ENCODE results near the gene GUCY2C.
A peak's percentile ranks its signal among the peaks of the same experiment; 100 is the strongest.
"Not testable (repeated sequence)": the region's sequence is repeated elsewhere in the genome, so short reads cannot be mapped to it uniquely, and the experiment has no call there.

Gene GUCY2C

DNA sequence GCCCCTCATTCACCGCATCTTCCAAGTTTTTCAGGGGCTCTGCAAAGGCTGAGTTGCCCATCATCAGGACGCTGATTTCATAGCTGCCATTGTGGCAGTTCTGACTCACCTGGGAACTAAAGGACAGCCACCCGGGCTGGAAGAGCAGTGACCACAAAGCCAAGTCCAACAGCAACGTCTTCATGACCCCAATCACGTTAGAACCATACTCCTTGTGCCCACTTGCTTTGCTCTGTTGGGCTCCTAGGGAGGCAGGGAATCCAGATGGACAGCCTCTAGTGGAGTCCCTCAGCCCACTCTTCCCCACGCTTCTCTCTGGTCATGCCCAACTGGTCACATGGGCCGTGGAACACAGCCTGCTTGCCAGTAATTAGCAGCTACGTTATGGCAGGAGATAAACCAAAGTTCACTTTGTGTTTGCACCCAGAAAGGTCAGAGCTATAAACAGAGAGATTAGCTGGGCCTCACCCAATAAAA, at the start of gene GUCY2C:
GUCY2C (minus strand) TSS at position 335 of the 477 bp plus-strand sequence; CDS start at position 184, 151 bp downstream.
- Mint-ChIP-seq H3K9me3 (no peaks in the 10 kb centered on the region), H3K27me3 (peaks cover 21% of the 10 kb centered on the region), H3K27ac (no peak within 1 kb of the TSS), H3K4me1 (ENCODE audit: low read depth) (no peaks in the 10 kb centered on the region), H3K36me3 (ENCODE audit: low read depth) (no peaks in the 10 kb centered on the region), H3K4me3 (no peak within 1 kb of the TSS)
- no peak for DNase-seq

DNA sequence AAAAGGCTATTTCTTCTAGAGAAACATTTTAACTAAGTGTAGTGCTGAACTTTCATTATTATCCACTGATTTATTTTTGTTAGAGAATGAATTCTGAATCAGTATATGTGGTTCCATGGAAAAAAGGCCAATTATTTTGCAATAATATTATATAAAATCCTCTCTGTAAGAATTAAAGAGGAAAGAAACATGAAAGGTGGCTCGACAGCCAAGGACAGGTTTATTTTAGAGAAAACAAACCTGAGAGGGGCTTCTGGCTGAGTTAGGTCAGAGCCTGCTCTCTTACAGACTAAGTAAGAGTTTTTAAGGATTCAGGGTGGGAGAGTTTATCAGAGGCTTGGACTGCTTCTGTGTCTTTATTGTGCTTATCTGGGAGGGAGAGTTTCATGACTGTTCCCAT, 46.7 kb upstream of the GUCY2C start:
- H3K36me3 Mint-ChIP-seq (ENCODE audit: low read depth): peaks cover 37% of the 10 kb centered on the region
- peaks cover 9% of the 10 kb centered on the region for H3K9me3 Mint-ChIP-seq
- H3K27ac Mint-ChIP-seq: no peak overlapping the region
- H3K4me1 Mint-ChIP-seq (ENCODE audit: low read depth): no peaks in the 10 kb centered on the region
- DNase-seq: no peak
- no peak overlapping the region for H3K4me3 Mint-ChIP-seq
- H3K27me3 Mint-ChIP-seq: no peaks in the 10 kb centered on the region

DNA sequence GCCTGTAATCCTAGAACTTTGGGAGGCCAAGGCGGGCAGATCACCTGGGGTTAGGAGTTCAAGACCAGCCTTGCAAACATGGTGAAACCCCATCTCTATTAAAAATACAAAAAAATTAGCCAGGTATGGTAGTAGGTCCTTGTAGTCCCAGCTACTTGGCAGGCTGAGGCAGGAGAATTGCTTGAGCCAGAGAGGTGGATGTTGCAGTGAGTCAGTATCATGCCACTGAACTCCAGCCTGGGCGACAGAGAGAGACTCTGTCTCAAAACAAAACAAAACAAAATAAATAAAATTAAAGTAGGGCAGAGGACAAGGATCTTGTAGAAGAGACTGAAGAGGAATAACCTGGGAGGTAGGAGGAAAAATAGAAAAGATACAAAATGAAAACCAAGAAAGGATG, 45.5 kb upstream of the GUCY2C start:
- peaks cover 32% of the 10 kb centered on the region for H3K36me3 Mint-ChIP-seq (ENCODE audit: low read depth)
- no peak overlapping the region for H3K4me3 Mint-ChIP-seq
- no peaks in the 10 kb centered on the region for H3K27me3 Mint-ChIP-seq
- H3K9me3 Mint-ChIP-seq: peaks cover 7% of the 10 kb centered on the region
- H3K4me1 Mint-ChIP-seq (ENCODE audit: low read depth): no peaks in the 10 kb centered on the region
- DNase-seq: no peak
- H3K27ac Mint-ChIP-seq: no peak overlapping the region

- no peaks in the 10 kb centered on the region for H3K4me1 Mint-ChIP-seq (ENCODE audit: low read depth)
- H3K4me3 Mint-ChIP-seq: no peak overlapping the region
- no peak for DNase-seq
- H3K36me3 Mint-ChIP-seq (ENCODE audit: low read depth): peaks cover 25% of the 10 kb centered on the region
- H3K9me3 Mint-ChIP-seq: peaks cover 5% of the 10 kb centered on the region
- H3K27ac Mint-ChIP-seq: no peak overlapping the region
- H3K27me3 Mint-ChIP-seq: no peaks in the 10 kb centered on the region
These were observed 44.8 kb upstream of the GUCY2C start for GRCh38 chr12:14741153-14741552.

DNA sequence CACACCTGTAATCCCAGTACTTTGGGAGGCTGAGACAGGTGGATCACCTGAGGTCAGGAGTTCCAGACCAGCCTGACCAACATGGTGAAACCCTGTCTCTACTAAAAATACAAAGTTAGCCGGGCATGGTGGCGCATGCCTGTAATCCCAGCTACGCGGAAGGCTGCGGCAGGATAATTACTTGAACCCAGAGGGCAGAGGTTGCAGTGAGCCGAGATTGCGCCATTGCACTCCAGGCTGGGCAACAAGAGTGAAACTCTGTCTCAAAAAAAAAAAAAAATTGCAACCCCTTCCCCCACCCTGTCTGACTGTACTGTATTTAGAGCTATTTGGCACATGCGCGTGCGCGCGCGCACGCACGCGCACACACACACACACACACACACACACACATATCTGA, 40.0 kb upstream of the GUCY2C start:
- not testable (repeated sequence) for H3K4me3 Mint-ChIP-seq; DNase-seq; H3K36me3 Mint-ChIP-seq (ENCODE audit: low read depth); H3K9me3 Mint-ChIP-seq; H3K27ac Mint-ChIP-seq; H3K27me3 Mint-ChIP-seq; H3K4me1 Mint-ChIP-seq (ENCODE audit: low read depth)

DNA sequence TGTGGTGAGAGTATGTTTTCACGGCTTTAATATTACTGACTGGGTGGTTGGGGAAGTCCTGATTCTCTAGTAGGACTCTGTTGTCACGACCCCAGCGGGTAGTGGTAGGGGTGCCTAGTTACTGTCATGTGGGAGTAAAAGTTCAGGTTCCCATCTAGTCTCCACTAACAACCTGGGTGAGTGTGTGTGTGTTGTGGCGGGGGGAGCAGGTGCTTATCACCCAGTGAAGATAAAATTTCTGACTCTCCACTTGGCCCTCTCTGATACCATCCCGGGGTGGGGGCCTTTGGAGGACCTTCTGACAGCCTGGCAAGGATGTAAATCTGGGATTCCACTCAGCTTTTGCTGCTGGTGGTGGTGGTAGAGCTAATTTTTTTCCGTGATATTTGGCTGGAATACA, 35.4 kb upstream of the GUCY2C start:
- Mint-ChIP-seq H3K4me3 (no peak overlapping the region), H3K4me1 (ENCODE audit: low read depth) (no peaks in the 10 kb centered on the region), H3K27ac (no peak overlapping the region), H3K27me3 (peaks cover 8% of the 10 kb centered on the region), H3K36me3 (ENCODE audit: low read depth) (peaks cover 2% of the 10 kb centered on the region), H3K9me3 (peaks cover 10% of the 10 kb centered on the region)
- DNase-seq: no peak

GRCh38 chr12:14729586-14729985, 33.2 kb upstream of the GUCY2C start:
- no peak for DNase-seq
- peaks cover 2% of the 10 kb centered on the region for H3K36me3 Mint-ChIP-seq (ENCODE audit: low read depth)
- peaks cover 8% of the 10 kb centered on the region for H3K27me3 Mint-ChIP-seq
- H3K4me3 Mint-ChIP-seq: no peak overlapping the region
- H3K4me1 Mint-ChIP-seq (ENCODE audit: low read depth): no peaks in the 10 kb centered on the region
- H3K9me3 Mint-ChIP-seq: peaks cover 14% of the 10 kb centered on the region
- H3K27ac Mint-ChIP-seq: no peak overlapping the region

GRCh38 chr12:14723763-14724162, 27.4 kb upstream of the GUCY2C start:
- H3K4me3 Mint-ChIP-seq: no peak overlapping the region

DNA sequence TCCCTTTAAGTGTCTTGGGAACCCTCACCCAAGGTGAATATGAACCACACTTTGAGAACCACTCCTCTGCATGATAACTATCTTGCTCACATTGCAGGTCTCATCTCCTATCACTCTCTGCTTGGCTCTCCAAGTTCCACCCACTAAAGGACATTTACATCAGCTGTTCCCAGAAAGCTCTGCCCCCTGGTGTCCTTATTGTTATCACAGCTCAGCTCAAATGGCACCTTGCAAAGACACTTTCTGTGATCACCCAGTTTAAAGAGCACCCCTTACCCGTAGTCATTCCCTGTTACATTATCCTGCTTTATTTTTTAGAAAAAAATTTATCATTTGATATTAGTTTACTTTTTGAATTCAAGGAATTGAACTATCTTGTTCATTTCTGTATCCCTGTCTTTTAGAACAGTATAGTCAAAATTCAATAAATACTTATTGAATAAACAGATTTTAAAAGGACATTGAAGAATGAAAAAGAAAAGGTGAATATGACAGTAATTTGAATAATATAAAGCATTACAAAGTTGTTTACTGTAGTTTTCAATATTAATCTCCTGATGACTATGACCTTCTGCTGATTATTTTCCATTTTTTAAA, 20.5 kb upstream of the GUCY2C start:
- no peaks in the 10 kb centered on the region for H3K9me3 Mint-ChIP-seq
- DNase-seq: peak; percentile 36
- H3K36me3 Mint-ChIP-seq (ENCODE audit: low read depth): no peaks in the 10 kb centered on the region
- no peak overlapping the region for H3K27ac Mint-ChIP-seq
- peaks cover 3% of the 10 kb centered on the region for H3K4me1 Mint-ChIP-seq (ENCODE audit: low read depth)
- H3K27me3 Mint-ChIP-seq: peaks cover 3% of the 10 kb centered on the region
- no peak overlapping the region for H3K4me3 Mint-ChIP-seq

More at GRCh38 chr12:14723763-14724162, 27.4 kb upstream of the GUCY2C start:
- H3K27me3 Mint-ChIP-seq: no peaks in the 10 kb centered on the region
- H3K36me3 Mint-ChIP-seq (ENCODE audit: low read depth): no peaks in the 10 kb centered on the region
- H3K4me1 Mint-ChIP-seq (ENCODE audit: low read depth): no peaks in the 10 kb centered on the region
- peak; percentile 53 for DNase-seq
- peaks cover 4% of the 10 kb centered on the region for H3K9me3 Mint-ChIP-seq
- H3K27ac Mint-ChIP-seq: no peak overlapping the region

DNA sequence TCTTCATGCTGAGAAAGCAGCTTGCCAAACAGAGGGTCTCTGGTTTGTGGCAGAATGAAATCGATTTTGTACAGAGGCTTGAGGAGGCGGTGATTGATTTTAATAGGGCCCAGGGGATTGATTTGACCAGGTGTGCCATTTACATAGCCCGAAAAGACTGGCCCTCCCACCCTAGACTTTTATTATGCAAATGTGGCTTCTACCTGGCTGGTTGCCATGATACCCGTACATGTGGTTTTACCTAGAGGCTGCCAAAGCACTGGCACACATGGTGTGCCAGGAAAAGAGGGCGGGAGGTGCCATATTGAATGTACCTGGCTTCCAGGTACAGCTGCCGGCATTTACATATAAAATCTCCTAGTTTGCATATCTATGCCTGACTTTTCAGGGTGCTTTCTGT, 18.0 kb upstream of the GUCY2C start:
- no peaks in the 10 kb centered on the region for H3K9me3 Mint-ChIP-seq
- peaks cover 3% of the 10 kb centered on the region for H3K4me1 Mint-ChIP-seq (ENCODE audit: low read depth)
- no peak overlapping the region for H3K27ac Mint-ChIP-seq
- no peaks in the 10 kb centered on the region for H3K36me3 Mint-ChIP-seq (ENCODE audit: low read depth)
- peaks cover 9% of the 10 kb centered on the region for H3K27me3 Mint-ChIP-seq
- DNase-seq: no peak
- no peak overlapping the region for H3K4me3 Mint-ChIP-seq

DNA sequence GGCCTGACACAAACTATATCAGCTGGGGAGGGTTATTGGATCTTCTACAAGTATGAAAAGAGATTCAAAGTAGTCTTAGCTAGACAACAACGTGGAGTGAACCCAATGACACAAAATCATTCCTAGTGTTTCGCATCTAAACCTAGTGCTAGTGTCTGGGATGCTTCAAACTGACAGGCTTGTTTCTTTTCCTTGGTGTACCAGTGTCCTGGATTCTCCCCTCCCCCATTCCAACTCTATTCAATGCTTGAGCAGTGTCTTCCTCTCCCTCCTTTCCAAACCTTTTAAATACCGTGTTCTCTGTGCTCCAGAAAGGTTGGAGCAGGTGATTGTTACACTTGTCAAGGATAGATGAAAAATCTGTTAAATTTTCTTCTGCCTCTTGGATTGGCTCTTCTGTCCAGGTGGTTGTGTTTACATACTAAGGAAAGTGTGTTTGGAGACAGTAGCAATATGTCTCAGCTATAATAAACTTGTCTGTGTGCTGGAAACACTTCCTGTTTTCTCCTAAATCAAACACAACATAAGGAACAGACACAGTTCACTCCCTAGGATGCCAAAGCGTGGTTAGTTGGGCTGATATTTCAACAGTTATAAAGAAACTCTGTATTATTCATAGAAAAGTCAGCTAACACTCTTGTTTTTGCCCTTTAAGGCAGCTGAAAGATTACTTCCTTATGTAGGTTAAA, 14.4 kb upstream of the GUCY2C start:
- H3K4me1 Mint-ChIP-seq (ENCODE audit: low read depth): no peaks in the 10 kb centered on the region
- no peaks in the 10 kb centered on the region for H3K36me3 Mint-ChIP-seq (ENCODE audit: low read depth)
- DNase-seq: no peak
- H3K27me3 Mint-ChIP-seq: peaks cover 28% of the 10 kb centered on the region
- no peaks in the 10 kb centered on the region for H3K9me3 Mint-ChIP-seq
- no peak overlapping the region for H3K27ac Mint-ChIP-seq
- H3K4me3 Mint-ChIP-seq: no peak overlapping the region

- H3K36me3 Mint-ChIP-seq (ENCODE audit: low read depth): no peaks in the 10 kb centered on the region
- H3K4me3 Mint-ChIP-seq: no peak overlapping the region
- peaks cover 12% of the 10 kb centered on the region for H3K27me3 Mint-ChIP-seq
- no peak for DNase-seq
- H3K27ac Mint-ChIP-seq: no peak overlapping the region
- no peaks in the 10 kb centered on the region for H3K4me1 Mint-ChIP-seq (ENCODE audit: low read depth)
- no peaks in the 10 kb centered on the region for H3K9me3 Mint-ChIP-seq
These were observed 5.6 kb upstream of the GUCY2C start for GRCh38 chr12:14701809-14702568.

- no peak for DNase-seq
These were observed 4.5 kb upstream of the GUCY2C start for GRCh38 chr12:14700935-14701334.

GRCh38 chr12:14699923-14700322, 3.5 kb upstream of the GUCY2C start:
- Mint-ChIP-seq H3K4me1 (ENCODE audit: low read depth) (no peaks in the 10 kb centered on the region), H3K4me3 (no peak overlapping the region), H3K27me3 (peaks cover 10% of the 10 kb centered on the region)

More at GRCh38 chr12:14700935-14701334, 4.5 kb upstream of the GUCY2C start:
- Mint-ChIP-seq H3K9me3 (no peaks in the 10 kb centered on the region), H3K4me1 (ENCODE audit: low read depth) (no peaks in the 10 kb centered on the region), H3K36me3 (ENCODE audit: low read depth) (no peaks in the 10 kb centered on the region), H3K27me3 (peaks cover 10% of the 10 kb centered on the region), H3K4me3 (no peak overlapping the region), H3K27ac (no peak overlapping the region)

GRCh38 chr12:14698555-14698954, 2.2 kb upstream of the GUCY2C start:
- Mint-ChIP-seq H3K36me3 (ENCODE audit: low read depth) (no peaks in the 10 kb centered on the region), H3K27me3 (peaks cover 14% of the 10 kb centered on the region), H3K27ac (no peak overlapping the region), H3K4me1 (ENCODE audit: low read depth) (no peaks in the 10 kb centered on the region), H3K9me3 (no peaks in the 10 kb centered on the region), H3K4me3 (no peak overlapping the region)
- DNase-seq: no peak

More at GRCh38 chr12:14699923-14700322, 3.5 kb upstream of the GUCY2C start:
- Mint-ChIP-seq H3K9me3 (no peaks in the 10 kb centered on the region), H3K27ac (no peak overlapping the region), H3K36me3 (ENCODE audit: low read depth) (no peaks in the 10 kb centered on the region)
- DNase-seq: no peak
